H1 (cell line): ENCODE measurements around the gene AK8. TPM values are rescaled to one million over a fixed set of nuclear protein-coding genes. Genes with fewer than 3 reads are reported as not detected.

ENCODE experiments used
- CBX5 ChIP-seq: fragments of 300-800, 300-1000 bp; sonication (generic); IDR thresholded peaks from 2 replicates; pipeline ENCODE4 v1.7.1; 2016; ENCODE audit warnings: antibody characterized with exemption, low read length, low read depth
- CTBP2 ChIP-seq: IDR thresholded peaks from 2 replicates; pipeline ENCODE4 v1.7.0; 2011; ENCODE audit warnings: borderline replicate concordance, mild to moderate bottlenecking, moderate library complexity, mixed read lengths, low read length; ENCODE audit not compliant: insufficient read depth, insufficient read length
- FOSL1 ChIP-seq: IDR thresholded peaks from 2 replicates; pipeline ENCODE4 v1.6.1; 2011; ENCODE audit warnings: mild to moderate bottlenecking, low read depth, low read length, moderate library complexity; ENCODE audit not compliant: insufficient read depth
- GABPA ChIP-seq: IDR thresholded peaks from 2 replicates; pipeline ENCODE4 v1.6.1; 2011; ENCODE audit warnings: mild to moderate bottlenecking, low read length, moderate library complexity, borderline replicate concordance; ENCODE audit not compliant: insufficient read depth
- KDM5A ChIP-seq: fragments of 200-600 bp; IDR thresholded peaks from 2 replicates; pipeline ENCODE4 v1.7.1; 2012; ENCODE audit warnings: mild to moderate bottlenecking, low read length, inconsistent platforms, mixed read lengths
- POU5F1 ChIP-seq: IDR thresholded peaks from 2 replicates; pipeline ENCODE4 v1.6.1; 2011; ENCODE audit warnings: low read depth, mild to moderate bottlenecking, low read length, moderate library complexity
- SUZ12 ChIP-seq: fragments of 200-600 bp; sonication (generic); IDR thresholded peaks from 2 replicates; pipeline ENCODE4 v1.6.1; 2012; ENCODE audit warnings: mild to moderate bottlenecking, inconsistent platforms, low read length, moderate library complexity, mixed read lengths
- TCF12 ChIP-seq: IDR thresholded peaks from 2 replicates; pipeline ENCODE4 v1.6.1; 2011; ENCODE audit warnings: low read depth, mild to moderate bottlenecking, low read length
- YY1 ChIP-seq: IDR thresholded peaks from 2 replicates; pipeline ENCODE4 v1.6.1; 2011; ENCODE audit warnings: low read depth, mild to moderate bottlenecking, low read length
- polyA plus RNA-seq, 7 experiments: library from polyadenylated mRNA; depleted of rRNA in 3 of 7; stranded (reverse) in 5 of 7; unstranded in 2 of 7; fragments of >200 nt in 5 of 7; fragments of 200-250 nt in 2 of 7; gene quantifications; 1 replicate in 5 of 7; 2 replicates in 1 of 7; 4 replicates in 1 of 7; pipeline versions ENCODE4 v1.2.1 to v1.2.3, GENCODE V29; 2011 to 2013; ENCODE audit warnings: missing spikeins in 2 of 7, mixed read lengths in 2 of 7
- total RNA-seq: library from RNA; stranded (reverse); fragmentation: NEBNext Ultra II Directional; extraction: Animal tissue kit (Norgen Biotek cat#: 25700); gene quantifications from 2 replicates; pipeline ENCODE4 v1.2.1, GENCODE V29; 2021
- TF ChIP-seq, protein P1 (sequence below): fragments of 300-600 bp; sonication (generic); IDR thresholded peaks from 2 replicates; pipeline ENCODE4 v1.7.1; 2012; ENCODE audit warnings: low read length, moderate library complexity, mild to moderate bottlenecking, inconsistent platforms; ENCODE audit not compliant: insufficient replicate concordance
- TF ChIP-seq, protein P2 (sequence below): IDR thresholded peaks from 2 replicates; pipeline ENCODE4 v1.6.1; 2011; ENCODE audit warnings: low read length, improper control_type of control experiment

AK8 gene
- total and polyA plus RNA-seq, 2 of the 8 experiments (the other 6 are each of a cell fraction or from before 2014, with no cell fraction given): 0.35 to 0.48 TPM

DNA sequence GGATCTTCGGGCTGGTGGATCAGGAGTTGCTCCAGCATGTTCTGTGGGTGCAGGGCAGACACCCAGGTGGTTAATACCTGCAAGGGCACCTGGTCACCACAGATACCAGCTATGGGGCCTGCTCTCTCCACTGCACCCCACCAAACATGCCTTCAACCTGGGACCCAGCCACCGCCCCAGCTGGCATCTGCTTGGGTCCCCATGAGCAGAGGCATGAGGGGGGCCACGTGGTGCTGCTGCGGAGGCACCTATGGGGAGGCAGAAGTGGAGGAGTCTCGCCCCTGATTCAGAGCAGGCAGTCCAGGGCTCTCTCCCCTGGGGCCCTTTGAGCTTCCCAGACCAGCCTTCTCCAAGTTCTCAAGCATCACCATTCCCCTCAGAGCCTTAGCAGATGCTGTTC is 2.9 kb downstream of the AK8 start (continued):
- TF ChIP-seq, protein P1, sequence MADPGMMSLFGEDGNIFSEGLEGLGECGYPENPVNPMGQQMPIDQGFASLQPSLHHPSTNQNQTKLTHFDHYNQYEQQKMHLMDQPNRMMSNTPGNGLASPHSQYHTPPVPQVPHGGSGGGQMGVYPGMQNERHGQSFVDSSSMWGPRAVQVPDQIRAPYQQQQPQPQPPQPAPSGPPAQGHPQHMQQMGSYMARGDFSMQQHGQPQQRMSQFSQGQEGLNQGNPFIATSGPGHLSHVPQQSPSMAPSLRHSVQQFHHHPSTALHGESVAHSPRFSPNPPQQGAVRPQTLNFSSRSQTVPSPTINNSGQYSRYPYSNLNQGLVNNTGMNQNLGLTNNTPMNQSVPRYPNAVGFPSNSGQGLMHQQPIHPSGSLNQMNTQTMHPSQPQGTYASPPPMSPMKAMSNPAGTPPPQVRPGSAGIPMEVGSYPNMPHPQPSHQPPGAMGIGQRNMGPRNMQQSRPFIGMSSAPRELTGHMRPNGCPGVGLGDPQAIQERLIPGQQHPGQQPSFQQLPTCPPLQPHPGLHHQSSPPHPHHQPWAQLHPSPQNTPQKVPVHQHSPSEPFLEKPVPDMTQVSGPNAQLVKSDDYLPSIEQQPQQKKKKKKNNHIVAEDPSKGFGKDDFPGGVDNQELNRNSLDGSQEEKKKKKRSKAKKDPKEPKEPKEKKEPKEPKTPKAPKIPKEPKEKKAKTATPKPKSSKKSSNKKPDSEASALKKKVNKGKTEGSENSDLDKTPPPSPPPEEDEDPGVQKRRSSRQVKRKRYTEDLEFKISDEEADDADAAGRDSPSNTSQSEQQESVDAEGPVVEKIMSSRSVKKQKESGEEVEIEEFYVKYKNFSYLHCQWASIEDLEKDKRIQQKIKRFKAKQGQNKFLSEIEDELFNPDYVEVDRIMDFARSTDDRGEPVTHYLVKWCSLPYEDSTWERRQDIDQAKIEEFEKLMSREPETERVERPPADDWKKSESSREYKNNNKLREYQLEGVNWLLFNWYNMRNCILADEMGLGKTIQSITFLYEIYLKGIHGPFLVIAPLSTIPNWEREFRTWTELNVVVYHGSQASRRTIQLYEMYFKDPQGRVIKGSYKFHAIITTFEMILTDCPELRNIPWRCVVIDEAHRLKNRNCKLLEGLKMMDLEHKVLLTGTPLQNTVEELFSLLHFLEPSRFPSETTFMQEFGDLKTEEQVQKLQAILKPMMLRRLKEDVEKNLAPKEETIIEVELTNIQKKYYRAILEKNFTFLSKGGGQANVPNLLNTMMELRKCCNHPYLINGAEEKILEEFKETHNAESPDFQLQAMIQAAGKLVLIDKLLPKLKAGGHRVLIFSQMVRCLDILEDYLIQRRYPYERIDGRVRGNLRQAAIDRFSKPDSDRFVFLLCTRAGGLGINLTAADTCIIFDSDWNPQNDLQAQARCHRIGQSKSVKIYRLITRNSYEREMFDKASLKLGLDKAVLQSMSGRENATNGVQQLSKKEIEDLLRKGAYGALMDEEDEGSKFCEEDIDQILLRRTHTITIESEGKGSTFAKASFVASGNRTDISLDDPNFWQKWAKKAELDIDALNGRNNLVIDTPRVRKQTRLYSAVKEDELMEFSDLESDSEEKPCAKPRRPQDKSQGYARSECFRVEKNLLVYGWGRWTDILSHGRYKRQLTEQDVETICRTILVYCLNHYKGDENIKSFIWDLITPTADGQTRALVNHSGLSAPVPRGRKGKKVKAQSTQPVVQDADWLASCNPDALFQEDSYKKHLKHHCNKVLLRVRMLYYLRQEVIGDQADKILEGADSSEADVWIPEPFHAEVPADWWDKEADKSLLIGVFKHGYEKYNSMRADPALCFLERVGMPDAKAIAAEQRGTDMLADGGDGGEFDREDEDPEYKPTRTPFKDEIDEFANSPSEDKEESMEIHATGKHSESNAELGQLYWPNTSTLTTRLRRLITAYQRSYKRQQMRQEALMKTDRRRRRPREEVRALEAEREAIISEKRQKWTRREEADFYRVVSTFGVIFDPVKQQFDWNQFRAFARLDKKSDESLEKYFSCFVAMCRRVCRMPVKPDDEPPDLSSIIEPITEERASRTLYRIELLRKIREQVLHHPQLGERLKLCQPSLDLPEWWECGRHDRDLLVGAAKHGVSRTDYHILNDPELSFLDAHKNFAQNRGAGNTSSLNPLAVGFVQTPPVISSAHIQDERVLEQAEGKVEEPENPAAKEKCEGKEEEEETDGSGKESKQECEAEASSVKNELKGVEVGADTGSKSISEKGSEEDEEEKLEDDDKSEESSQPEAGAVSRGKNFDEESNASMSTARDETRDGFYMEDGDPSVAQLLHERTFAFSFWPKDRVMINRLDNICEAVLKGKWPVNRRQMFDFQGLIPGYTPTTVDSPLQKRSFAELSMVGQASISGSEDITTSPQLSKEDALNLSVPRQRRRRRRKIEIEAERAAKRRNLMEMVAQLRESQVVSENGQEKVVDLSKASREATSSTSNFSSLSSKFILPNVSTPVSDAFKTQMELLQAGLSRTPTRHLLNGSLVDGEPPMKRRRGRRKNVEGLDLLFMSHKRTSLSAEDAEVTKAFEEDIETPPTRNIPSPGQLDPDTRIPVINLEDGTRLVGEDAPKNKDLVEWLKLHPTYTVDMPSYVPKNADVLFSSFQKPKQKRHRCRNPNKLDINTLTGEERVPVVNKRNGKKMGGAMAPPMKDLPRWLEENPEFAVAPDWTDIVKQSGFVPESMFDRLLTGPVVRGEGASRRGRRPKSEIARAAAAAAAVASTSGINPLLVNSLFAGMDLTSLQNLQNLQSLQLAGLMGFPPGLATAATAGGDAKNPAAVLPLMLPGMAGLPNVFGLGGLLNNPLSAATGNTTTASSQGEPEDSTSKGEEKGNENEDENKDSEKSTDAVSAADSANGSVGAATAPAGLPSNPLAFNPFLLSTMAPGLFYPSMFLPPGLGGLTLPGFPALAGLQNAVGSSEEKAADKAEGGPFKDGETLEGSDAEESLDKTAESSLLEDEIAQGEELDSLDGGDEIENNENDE: no peak
- TF ChIP-seq, protein P2, sequence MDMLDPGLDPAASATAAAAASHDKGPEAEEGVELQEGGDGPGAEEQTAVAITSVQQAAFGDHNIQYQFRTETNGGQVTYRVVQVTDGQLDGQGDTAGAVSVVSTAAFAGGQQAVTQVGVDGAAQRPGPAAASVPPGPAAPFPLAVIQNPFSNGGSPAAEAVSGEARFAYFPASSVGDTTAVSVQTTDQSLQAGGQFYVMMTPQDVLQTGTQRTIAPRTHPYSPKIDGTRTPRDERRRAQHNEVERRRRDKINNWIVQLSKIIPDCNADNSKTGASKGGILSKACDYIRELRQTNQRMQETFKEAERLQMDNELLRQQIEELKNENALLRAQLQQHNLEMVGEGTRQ: no peak
- TF ChIP-seq FOSL1 (no peak), CTBP2 (no peak), CBX5 (no peak), KDM5A (no peak), YY1 (no peak), GABPA (no peak), SUZ12 (no peak), POU5F1 (no peak), TCF12 (no peak)
